CD4-positive, alpha-beta memory T cell (primary cell): ENCODE data around the gene ADI1. TPM values are rescaled to one million over a fixed set of nuclear protein-coding genes. Genes with fewer than 3 reads are reported as not detected.
"Not testable (repeated sequence)": the region's sequence is repeated elsewhere in the genome, so short reads cannot be mapped to it uniquely, and the experiment has no call there.

ENCODE experiments used
- CTCF ChIA-PET: fragments of 350-600 bp; sonication (Branson Sonifier 250); formaldehyde crosslinking; loops from one replicate; lab custom pipeline; 2021; ENCODE audit warnings: inconsistent platforms; ENCODE audit not compliant: partially characterized antibody; lab: Charles Lee
- POLR2A ChIA-PET: fragments of 350-600 bp; sonication (Branson Sonifier 250); formaldehyde crosslinking; loops from one replicate; lab custom pipeline; 2021; ENCODE audit not compliant: partially characterized antibody; lab: Charles Lee
- DNase-seq, 5 donors: peaks; one replicate each; pipeline versions ENCODE4 v3.0.0 to v3.0.0-alpha.2; 2020 to 2022; ENCODE audit warnings: mixed read lengths in 1 of 5
- H3K27ac ChIP-seq: one replicate; pipeline ENCODE4 v1.7.0; 2013; ENCODE audit warnings: low read depth, low read length
- H3K27me3 ChIP-seq: 2 replicates; pipeline ENCODE4 v1.7.0; 2013; ENCODE audit warnings: mild to moderate bottlenecking, low read length, moderate library complexity; ENCODE audit not compliant: insufficient read depth
- H3K36me3 ChIP-seq: 2 replicates; pipeline ENCODE4 v1.7.0; 2013; ENCODE audit warnings: mild to moderate bottlenecking, low read length, moderate library complexity; ENCODE audit not compliant: insufficient read depth
- H3K4me1 ChIP-seq: 2 replicates; pipeline ENCODE4 v1.7.0; 2013; ENCODE audit warnings: mild to moderate bottlenecking, low read length, moderate library complexity; ENCODE audit not compliant: insufficient read depth
- H3K4me3 ChIP-seq, 2 donors: one replicate each; pipeline ENCODE4 v1.7.0; 2013; ENCODE audit warnings: low read length in 2 of 2, mild to moderate bottlenecking in 1 of 2
- H3K9me3 ChIP-seq, 2 donors: one replicate each; pipeline ENCODE4 v1.7.0; 2013; ENCODE audit warnings: low read length in 2 of 2, control low read depth in 1 of 2; ENCODE audit not compliant: control insufficient read depth in 1 of 2
- H3K27ac Mint-ChIP-seq, 7 donors: one replicate each; pipeline ENCODE4 v1.8.0; 2020 to 2021; ENCODE audit warnings: mixed read lengths in 7 of 7, mild to moderate bottlenecking in 6 of 7, inconsistent platforms in 3 of 7, moderate library complexity in 3 of 7
- H3K27me3 Mint-ChIP-seq, 2 donors: one replicate each; pipeline ENCODE4 v1.8.0; 2020 to 2021; ENCODE audit warnings: mixed read lengths in 2 of 2
- H3K36me3 Mint-ChIP-seq, 2 donors: one replicate each; pipeline ENCODE4 v1.8.0; 2020 to 2021; ENCODE audit warnings: mixed read lengths in 2 of 2, inconsistent platforms in 1 of 2, mild to moderate bottlenecking in 1 of 2
- H3K4me1 Mint-ChIP-seq, 4 donors: one replicate each; pipeline ENCODE4 v1.8.0; 2020 to 2021; ENCODE audit warnings: mixed read lengths in 4 of 4, mild to moderate bottlenecking in 1 of 4
- H3K4me3 Mint-ChIP-seq, 8 donors: one replicate each; pipeline ENCODE4 v1.8.0; 2020 to 2021; ENCODE audit warnings: mixed read lengths in 8 of 8, mild to moderate bottlenecking in 7 of 8, moderate library complexity in 6 of 8, inconsistent platforms in 3 of 8
- H3K9me3 Mint-ChIP-seq, 8 donors: one replicate each; pipeline ENCODE4 v1.8.0; 2020 to 2021; ENCODE audit warnings: mixed read lengths in 8 of 8, mild to moderate bottlenecking in 5 of 8, inconsistent platforms in 3 of 8, moderate library complexity in 1 of 8
- intact Hi-C: fragments of 100-400 bp; cut with micrococcal nuclease; formaldehyde crosslinking; loops from one replicate; pipeline ENCODE4 v1.15.1; 2023
- polyA plus RNA-seq, 2 donors: library from polyadenylated mRNA; unstranded; fragments of 300-500 nt; fragmentation: Illumina TruSeq; gene quantifications; one replicate each; pipeline ENCODE4 v1.2.3, GENCODE V29; 2021
- total RNA-seq, 2 experiments: library from RNA; stranded (reverse); gene quantifications; one replicate each; pipeline ENCODE4 v1.2.3, GENCODE V29; 2021

Gene ADI1
- total and polyA plus RNA-seq, 4 experiments from 2014 or later: 32.3 to 115 (median 44.4) TPM

DNA sequence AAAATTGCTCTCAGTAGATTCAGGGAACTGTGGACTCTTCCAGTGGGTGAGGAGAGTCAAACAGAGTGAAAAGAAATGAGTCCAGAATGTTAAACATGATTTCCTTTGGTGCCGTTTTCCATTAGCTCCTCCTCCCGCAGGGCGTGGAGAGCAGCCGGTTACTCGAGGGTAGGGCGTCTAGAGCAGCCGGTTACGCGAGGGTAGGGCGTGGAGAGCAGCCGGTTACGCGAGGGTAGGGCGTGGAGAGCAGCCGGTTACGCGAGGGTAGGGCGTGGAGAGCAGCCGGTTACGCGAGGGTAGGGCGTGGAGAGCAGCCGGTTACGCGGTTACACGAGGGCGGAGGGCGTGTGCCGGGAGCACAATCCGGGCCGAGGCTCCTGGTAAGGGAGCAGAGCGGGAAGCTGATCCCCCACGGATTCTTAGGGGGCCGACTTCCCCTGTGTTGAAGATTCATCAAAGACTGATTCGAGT, 70.9 kb downstream of the ADI1 start:
- H3K4me1 Mint-ChIP-seq, POLR2A ChIA-PET, DNase-seq, intact Hi-C loops, H3K4me1 ChIP-seq, H3K27me3 Mint-ChIP-seq, H3K4me3 Mint-ChIP-seq, H3K27me3 ChIP-seq, H3K9me3 ChIP-seq, H3K4me3 ChIP-seq, H3K27ac ChIP-seq, H3K27ac Mint-ChIP-seq, H3K9me3 Mint-ChIP-seq: not testable (repeated sequence)
- CTCF ChIA-PET: interaction anchor here (1.6 kb wide), 2 partner anchors 24 to 26 kb away, joined by 4 to 9 read pairs; no protein-coding TSS in a partner anchor
- H3K36me3 Mint-ChIP-seq: peaks cover 47 to 76% of the 10 kb centered on the region in 2 donors
- H3K36me3 ChIP-seq: peaks cover 49% of the 10 kb centered on the region

DNA sequence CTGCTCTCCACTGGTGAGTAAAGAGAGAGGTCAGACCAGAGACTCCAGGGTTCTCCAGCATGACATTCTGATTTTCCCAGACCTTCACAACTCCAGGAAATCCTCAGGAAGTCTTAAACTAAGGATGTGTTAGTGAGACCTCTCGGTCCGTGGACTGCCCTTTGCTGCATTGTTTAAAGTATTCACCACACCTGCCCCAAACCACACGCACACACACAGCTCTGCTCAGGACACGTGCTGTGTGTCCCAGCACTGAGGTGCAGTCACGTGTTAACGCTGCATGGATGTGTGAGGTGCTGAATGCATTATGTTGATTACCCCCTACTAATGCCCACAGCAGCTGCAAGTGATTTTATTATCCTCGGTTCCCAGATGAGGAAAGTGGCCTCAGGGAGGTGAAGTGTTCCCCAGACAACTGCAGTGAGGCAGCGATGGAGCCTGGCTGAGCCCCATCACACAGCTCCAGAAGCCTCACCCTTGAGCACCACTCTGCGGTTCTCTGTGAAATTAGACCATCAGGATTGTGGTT, 71.5 kb downstream of the ADI1 start:
- no peaks in the 10 kb centered on the region for H3K27me3 ChIP-seq
- Mint-ChIP-seq H3K9me3 (no peaks in the 10 kb centered on the region), H3K27me3 (no peaks in the 10 kb centered on the region), H3K27ac (peak overlapping the region in 1 of 7 donors; percentile 53), H3K4me1 (no peaks in the 10 kb centered on the region), H3K36me3 (peaks cover 44 to 73% of the 10 kb centered on the region in 2 donors), H3K4me3 (no peak overlapping the region)
- ChIA-PET CTCF (interaction anchor here (1.6 kb wide), 2 partner anchors 24 to 25 kb away, joined by 4 to 9 read pairs; no protein-coding TSS in a partner anchor), POLR2A (no interaction called here)
- H3K27ac ChIP-seq: no peak overlapping the region
- no peak overlapping the region for H3K4me3 ChIP-seq
- no peaks in the 10 kb centered on the region for H3K9me3 ChIP-seq
- peaks cover 44% of the 10 kb centered on the region for H3K36me3 ChIP-seq
- no peaks in the 10 kb centered on the region for H3K4me1 ChIP-seq
- no peak for DNase-seq
- intact Hi-C loops: no loop called here

Other genes with a start within 250 kb of the ADI1 start
- gene EIPR1, start 141.7 kb downstream of the ADI1 start, total RNA-seq: 10 to 100 TPM; 18.2 to 20.4 TPM
- gene EIPR1, start 141.7 kb downstream of the ADI1 start, polyA plus RNA-seq: 10 to 100 TPM; 31.9 to 48.0 TPM
- 100 to 1,000 TPM; 134 to 137 TPM for gene TRAPPC12, start 139.8 kb downstream of the ADI1 start, total RNA-seq
- gene TRAPPC12, start 139.8 kb downstream of the ADI1 start, polyA plus RNA-seq: 10 to 100 TPM; 18.0 to 55.5 TPM
- 10 to 100 TPM; 22.0 to 24.0 TPM for gene RNASEH1, start 38.8 kb upstream of the ADI1 start, total RNA-seq
- gene RNASEH1, start 38.8 kb upstream of the ADI1 start, polyA plus RNA-seq: 10 to 100 TPM; 30.6 to 43.1 TPM
- gene RPS7, start 55.7 kb upstream of the ADI1 start, total RNA-seq: 1,000 to 10,000 TPM; 1,594 to 1,656 TPM
- 1,000 to 10,000 TPM in 1 of 2 donors, 100 to 1,000 TPM in 1; 904 to 1,178 TPM for gene RPS7, start 55.7 kb upstream of the ADI1 start, polyA plus RNA-seq
- not detected for gene COLEC11, start 75.6 kb upstream of the ADI1 start, total RNA-seq
- gene COLEC11, start 75.6 kb upstream of the ADI1 start, polyA plus RNA-seq: under 1 TPM in 1 of 2 donors, not detected in 1; 0.30 TPM
- gene ALLC, start 138.7 kb upstream of the ADI1 start, total RNA-seq: not detected
- gene ALLC, start 138.7 kb upstream of the ADI1 start, polyA plus RNA-seq: not detected
- not detected for gene DCDC2C, start 184.0 kb upstream of the ADI1 start, total RNA-seq
- gene DCDC2C, start 184.0 kb upstream of the ADI1 start, polyA plus RNA-seq: not detected